ENCODE data around the gene ZNF319. TPM values are rescaled to one million over a fixed set of nuclear protein-coding genes. Genes with fewer than 3 reads are reported as not detected.
A peak's percentile ranks its signal among the peaks of the same experiment; 100 is the strongest.

The ZNF319 gene
- total RNA-seq, 1 donor = 4.3 TPM

- DNase-seq (ENCODE audit: insufficient read length, low spot score, missing footprints) = no peak
- Histone ChIP-seq H3K27me3 (ENCODE audit: insufficient read depth, low read length) (peaks cover 55% of the 10 kb centered on the region), H3K79me2 (ENCODE audit: insufficient read depth, low read length) (no peaks in the 10 kb centered on the region), H2AFZ (ENCODE audit: low read length) (no peak overlapping the region), H3K27ac (ENCODE audit: low read depth, low read length) (no peak overlapping the region), H3K9me3 (ENCODE audit: low read depth, low read length) (no peaks in the 10 kb centered on the region), H3K36me3 (ENCODE audit: insufficient read depth, low read length) (no peaks in the 10 kb centered on the region), H3K4me1 (ENCODE audit: insufficient read depth, low read length) (peaks cover 9% of the 10 kb centered on the region), H3K4me2 (ENCODE audit: insufficient read depth, low read length) (no peak overlapping the region), H3K4me3 (ENCODE audit: insufficient read depth, low read length) (no peak overlapping the region), H4K20me1 (ENCODE audit: insufficient read depth, low read length) (no peaks in the 10 kb centered on the region)
- no peak for TF ChIP-seq CTCF (IDR thresholded peaks at IDR 0.05; ENCODE audit: extremely low read depth, low read depth, low read length)
Observed at GRCh38 chr16:58027916-58028455, 27.5 kb upstream of the ZNF319 start.

GRCh38 chr16:58027161-58027915 is 26.9 kb upstream of the ZNF319 start:
- Histone ChIP-seq H3K27me3 (ENCODE audit: insufficient read depth, low read length) (peaks cover 55% of the 10 kb centered on the region), H4K20me1 (ENCODE audit: insufficient read depth, low read length) (peaks cover 3% of the 10 kb centered on the region), H3K27ac (ENCODE audit: low read depth, low read length) (no peak overlapping the region), H3K4me1 (ENCODE audit: insufficient read depth, low read length) (peaks cover 16% of the 10 kb centered on the region), H2AFZ (ENCODE audit: low read length) (no peak overlapping the region), H3K4me2 (ENCODE audit: insufficient read depth, low read length) (peak overlapping the region; percentile 81), H3K9me3 (ENCODE audit: low read depth, low read length) (no peaks in the 10 kb centered on the region), H3K4me3 (ENCODE audit: insufficient read depth, low read length) (peak overlapping the region; percentile 51), H3K36me3 (ENCODE audit: insufficient read depth, low read length) (no peaks in the 10 kb centered on the region), H3K79me2 (ENCODE audit: insufficient read depth, low read length) (no peaks in the 10 kb centered on the region)
- peak; percentile 94 for DNase-seq (ENCODE audit: insufficient read length, low spot score, missing footprints)
- no peak for TF ChIP-seq CTCF (IDR thresholded peaks at IDR 0.05; ENCODE audit: extremely low read depth, low read depth, low read length)

GRCh38 chr16:58026705-58027160 is 26.3 kb upstream of the ZNF319 start:
- Histone ChIP-seq H2AFZ (ENCODE audit: low read length) (no peak overlapping the region), H3K4me1 (ENCODE audit: insufficient read depth, low read length) (peaks cover 22% of the 10 kb centered on the region), H3K79me2 (ENCODE audit: insufficient read depth, low read length) (no peaks in the 10 kb centered on the region), H3K9me3 (ENCODE audit: low read depth, low read length) (no peaks in the 10 kb centered on the region), H4K20me1 (ENCODE audit: insufficient read depth, low read length) (peaks cover 8% of the 10 kb centered on the region), H3K36me3 (ENCODE audit: insufficient read depth, low read length) (no peaks in the 10 kb centered on the region), H3K27me3 (ENCODE audit: insufficient read depth, low read length) (peaks cover 55% of the 10 kb centered on the region), H3K27ac (ENCODE audit: low read depth, low read length) (no peak overlapping the region), H3K4me3 (ENCODE audit: insufficient read depth, low read length) (peak overlapping the region; percentile 68), H3K4me2 (ENCODE audit: insufficient read depth, low read length) (peak overlapping the region; percentile 81)
- TF ChIP-seq CTCF (IDR thresholded peaks at IDR 0.05; ENCODE audit: extremely low read depth, low read depth, low read length) = no peak
- DNase-seq (ENCODE audit: insufficient read length, low spot score, missing footprints) = peak; percentile 83

GRCh38 chr16:58026139-58026704 is 25.8 kb upstream of the ZNF319 start:
- Histone ChIP-seq H3K36me3 (ENCODE audit: insufficient read depth, low read length) (no peaks in the 10 kb centered on the region), H3K9me3 (ENCODE audit: low read depth, low read length) (no peaks in the 10 kb centered on the region), H3K27me3 (ENCODE audit: insufficient read depth, low read length) (peaks cover 55% of the 10 kb centered on the region), H3K79me2 (ENCODE audit: insufficient read depth, low read length) (no peaks in the 10 kb centered on the region), H3K4me3 (ENCODE audit: insufficient read depth, low read length) (peak overlapping the region; percentile 68), H3K4me2 (ENCODE audit: insufficient read depth, low read length) (peak overlapping the region; percentile 81), H4K20me1 (ENCODE audit: insufficient read depth, low read length) (peaks cover 8% of the 10 kb centered on the region), H3K27ac (ENCODE audit: low read depth, low read length) (no peak overlapping the region), H3K4me1 (ENCODE audit: insufficient read depth, low read length) (peaks cover 22% of the 10 kb centered on the region), H2AFZ (ENCODE audit: low read length) (no peak overlapping the region)
- TF ChIP-seq CTCF (IDR thresholded peaks at IDR 0.05; ENCODE audit: extremely low read depth, low read depth, low read length) = no peak
- peak; percentile 80 for DNase-seq (ENCODE audit: insufficient read length, low spot score, missing footprints)
